HS-27A (cell line): ENCODE measurements around the gene TACSTD2.
A peak's percentile ranks its signal among the peaks of the same experiment; 100 is the strongest.
"Not testable (repeated sequence)": the region's sequence is repeated elsewhere in the genome, so short reads cannot be mapped to it uniquely, and the experiment has no call there.

ENCODE experiments used
- DNase-seq: peaks from one replicate; pipeline ENCODE4 v3.0.0-alpha.2; 2012; ENCODE audit warnings: low read depth, missing footprints

The TACSTD2 gene

GRCh38 chr1:58576727-58577653 lies at the start of gene TACSTD2:
Gene TACSTD2 (minus strand): TSS chr1:58577252. CDS start chr1:58577156, 96 bp downstream.
- no peak for DNase-seq

- no peak for DNase-seq
These were observed 49.2 kb upstream of the TACSTD2 start for GRCh38 chr1:58626293-58626692.

GRCh38 chr1:58623259-58623658 lies 46.2 kb upstream of the TACSTD2 start:
- DNase-seq: not testable (repeated sequence)

GRCh38 chr1:58622571-58622970 lies 45.5 kb upstream of the TACSTD2 start:
- DNase-seq: no peak

- no peak for DNase-seq
These were observed 44.3 kb upstream of the TACSTD2 start for GRCh38 chr1:58621391-58621790.

GRCh38 chr1:58620926-58621325 lies 43.9 kb upstream of the TACSTD2 start:
- no peak for DNase-seq

- no peak for DNase-seq
These were observed 43.2 kb upstream of the TACSTD2 start for GRCh38 chr1:58620259-58620658.

- no peak for DNase-seq
These were observed 42.4 kb upstream of the TACSTD2 start for GRCh38 chr1:58619286-58620054.

- DNase-seq: peak; percentile 72
These were observed 41.3 kb upstream of the TACSTD2 start for GRCh38 chr1:58618303-58618702.

- no peak for DNase-seq
These were observed 34.9 kb upstream of the TACSTD2 start for GRCh38 chr1:58611861-58612385.

GRCh38 chr1:58608945-58609344 lies 31.9 kb upstream of the TACSTD2 start:
- DNase-seq: no peak

- DNase-seq: no peak
These were observed 31.2 kb upstream of the TACSTD2 start for GRCh38 chr1:58608297-58608696.

GRCh38 chr1:58607391-58607790 lies 30.3 kb upstream of the TACSTD2 start:
- DNase-seq: no peak

- not testable (repeated sequence) for DNase-seq
These were observed 24.9 kb upstream of the TACSTD2 start for GRCh38 chr1:58601921-58602320.

- no peak for DNase-seq
These were observed 20.9 kb upstream of the TACSTD2 start for GRCh38 chr1:58597996-58598395.

GRCh38 chr1:58597076-58597475 lies 20.0 kb upstream of the TACSTD2 start:
- no peak for DNase-seq

- DNase-seq: no peak
These were observed 19.6 kb upstream of the TACSTD2 start for GRCh38 chr1:58596631-58597052.

GRCh38 chr1:58594546-58594945 lies 17.5 kb upstream of the TACSTD2 start:
- DNase-seq: no peak

GRCh38 chr1:58592522-58593134 lies 15.6 kb upstream of the TACSTD2 start:
- peak; percentile 95 for DNase-seq

- DNase-seq: no peak
These were observed 14.8 kb upstream of the TACSTD2 start for GRCh38 chr1:58591806-58592205.

GRCh38 chr1:58590019-58590418 lies 13.0 kb upstream of the TACSTD2 start:
- no peak for DNase-seq

- DNase-seq: no peak
These were observed 11.3 kb upstream of the TACSTD2 start for GRCh38 chr1:58588396-58588795.
